ENCODE data around the gene NOL3.

- TF ChIP-seq POLR2A (IDR thresholded peaks at IDR 0.05) (no peak), EP300 (IDR thresholded peaks at IDR 0.05) (no peak), CTCF (IDR thresholded peaks at IDR 0.05) (no peak)
Measured at GRCh38 chr16:67161595-67162058, 8.7 kb upstream of the NOL3 start.

Data from suprapubic skin (tissue), 3 donors.